HG03378 (cell line): ENCODE data around the gene GATB.
"Not testable (repeated sequence)": the region's sequence is repeated elsewhere in the genome, so short reads cannot be mapped to it uniquely, and the experiment has no call there.

ENCODE experiments used
- ATAC-seq: cut with Tn5 transposase; IDR thresholded peaks from one replicate; pipeline ENCODE4 v1.9.1; 2021; ENCODE audit warnings: mild to moderate bottlenecking, moderate library complexity; ENCODE audit not compliant: unreplicated experiment

The GATB gene

GRCh38 chr4:151736361-151736760 lies 24.4 kb downstream of the GATB start:
- ATAC-seq: no peak

GRCh38 chr4:151731670-151732069 lies 29.1 kb downstream of the GATB start:
- ATAC-seq: not testable (repeated sequence)

- ATAC-seq: no peak
These were observed 30.9 kb downstream of the GATB start for GRCh38 chr4:151729731-151730559.

- ATAC-seq: no peak
These were observed 32.1 kb downstream of the GATB start for GRCh38 chr4:151728679-151729078.

- no peak for ATAC-seq
These were observed 32.8 kb downstream of the GATB start for GRCh38 chr4:151728006-151728405.

GRCh38 chr4:151727365-151727764 lies 33.4 kb downstream of the GATB start:
- no peak for ATAC-seq

GRCh38 chr4:151725087-151725486 lies 35.7 kb downstream of the GATB start:
- ATAC-seq: no peak

- no peak for ATAC-seq
These were observed 38.9 kb downstream of the GATB start for GRCh38 chr4:151721916-151722315.

GRCh38 chr4:151721466-151721865 lies 39.3 kb downstream of the GATB start:
- no peak for ATAC-seq

- no peak for ATAC-seq
These were observed 40.9 kb downstream of the GATB start for GRCh38 chr4:151719956-151720334.

GRCh38 chr4:151718984-151719955 lies 41.5 kb downstream of the GATB start:
- no peak for ATAC-seq

GRCh38 chr4:151717909-151718628 lies 42.7 kb downstream of the GATB start:
- no peak for ATAC-seq

- ATAC-seq: no peak
These were observed 43.5 kb downstream of the GATB start for GRCh38 chr4:151717314-151717713.

- no peak for ATAC-seq
These were observed 44.5 kb downstream of the GATB start for GRCh38 chr4:151716324-151716723.

GRCh38 chr4:151715881-151716280 lies 44.9 kb downstream of the GATB start:
- no peak for ATAC-seq

- no peak for ATAC-seq
These were observed 48.0 kb downstream of the GATB start for GRCh38 chr4:151712777-151713176.

- ATAC-seq: no peak
These were observed 49.2 kb downstream of the GATB start for GRCh38 chr4:151711646-151712045.

- ATAC-seq: no peak
These were observed 51.2 kb downstream of the GATB start for GRCh38 chr4:151709587-151709986.

- no peak for ATAC-seq
These were observed 51.7 kb downstream of the GATB start for GRCh38 chr4:151709071-151709470.

GRCh38 chr4:151708100-151708499 lies 52.7 kb downstream of the GATB start:
- no peak for ATAC-seq

GRCh38 chr4:151703401-151703800 lies 57.4 kb downstream of the GATB start:
- ATAC-seq: no peak
